Ovary (tissue), 3 donors: ENCODE data around the gene APBA2.

ENCODE experiments used
- CTCF ChIP-seq, 3 donors: fragments of 450-650 bp in 2 of 3; fragments of 200-600 bp in 1 of 3; IDR thresholded peaks; one replicate each; pipeline versions ENCODE4 v1.5.1 to v1.8.0; 2016 to 2022; ENCODE audit warnings: antibody characterized with exemption in 3 of 3, mild to moderate bottlenecking in 1 of 3
- EP300 ChIP-seq: sonication (generic); formaldehyde crosslinking; IDR thresholded peaks from one replicate; pipeline ENCODE4 v1.6.1; 2017; ENCODE audit warnings: antibody characterized with exemption
- POLR2A ChIP-seq: fragments of 450-650 bp; IDR thresholded peaks from one replicate; pipeline ENCODE4 v1.6.1; 2017; ENCODE audit warnings: antibody characterized with exemption, mild to moderate bottlenecking, moderate library complexity
- donor health status: DM: no; HTN: no; CAD: no.

GRCh38 chr15:28964098-28964497 lies 78.3 kb downstream of the APBA2 start:
- TF ChIP-seq CTCF (IDR thresholded peaks at IDR 0.05) = no peak
- no peak for TF ChIP-seq EP300
- TF ChIP-seq POLR2A = no peak
